ENCODE data around the gene LGR4.
A peak's percentile ranks its signal among the peaks of the same experiment; 100 is the strongest.

LGR4 gene

DNA sequence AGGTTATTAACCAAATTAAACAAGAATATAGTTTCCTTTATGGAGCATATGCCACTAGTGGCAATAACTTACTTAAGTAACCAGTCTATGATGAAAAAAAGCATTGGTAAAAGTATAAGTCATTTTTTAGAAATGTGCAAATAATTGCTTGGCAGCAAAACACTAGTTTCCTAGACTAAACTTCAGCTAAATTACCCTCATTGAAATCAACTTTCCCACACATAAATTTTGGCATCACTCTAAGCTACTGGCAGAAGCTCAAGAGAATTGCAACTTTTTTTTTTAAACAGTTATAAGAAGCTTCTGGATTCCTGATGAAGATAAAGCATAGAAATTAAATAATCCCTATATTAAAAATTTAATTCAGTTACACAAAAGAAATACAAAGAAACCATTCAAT, 122.1 kb downstream of the LGR4 start:
- H3K23ac ChIP-seq (ENCODE audit: low read length in 2 of 2), result no peak overlapping the region
- no peak overlapping the region for H3K4ac ChIP-seq (ENCODE audit: low read depth in 1 of 2, low read length in 2 of 2)
- no peak overlapping the region for H4K91ac ChIP-seq (ENCODE audit: low read length)
- no peak overlapping the region for H3K4me3 ChIP-seq (ENCODE audit: insufficient read depth in 1 of 2, low read depth in 1 of 2, low read length in 2 of 2)
- H3K4me1 ChIP-seq (ENCODE audit: control insufficient read depth, insufficient read depth, low read depth, low read length), result peaks cover 1% of the 10 kb centered on the region
- H3K36me3 ChIP-seq (ENCODE audit: control insufficient read depth in 1 of 2, insufficient read depth in 2 of 2, low read depth in 1 of 2, low read length in 2 of 2), result peaks cover 0 to 6% of the 10 kb centered on the region in 2 experiments
- no peak overlapping the region for H4K8ac ChIP-seq (ENCODE audit: low read length)
- H2BK12ac ChIP-seq (ENCODE audit: low read length in 2 of 2), result no peak overlapping the region
- H3K27ac ChIP-seq (ENCODE audit: low read length, poor library complexity, severe bottlenecking), result no peak overlapping the region
- H3K79me1 ChIP-seq (replicated peaks; ENCODE audit: low read length, poor library complexity, severe bottlenecking), result peaks cover 9% of the 10 kb centered on the region
- no peak overlapping the region for H3K14ac ChIP-seq (ENCODE audit: low read length in 2 of 2)
- no peak overlapping the region for H3K4me2 ChIP-seq (ENCODE audit: low read length, poor library complexity, severe bottlenecking)
- no peak overlapping the region for H3K18ac ChIP-seq (ENCODE audit: low read depth in 1 of 2, low read length in 2 of 2)
- no peaks in the 10 kb centered on the region for H3K27me3 ChIP-seq (ENCODE audit: control insufficient read depth in 1 of 2, insufficient read depth in 1 of 2, low read length in 2 of 2)
- H2AK5ac ChIP-seq (ENCODE audit: low read length, severe bottlenecking), result no peak overlapping the region
- H2AFZ ChIP-seq (ENCODE audit: low read depth, low read length), result no peak overlapping the region
- DNase-seq, result no peak
- no peak overlapping the region for H3K9ac ChIP-seq (ENCODE audit: low read length)
- H2BK15ac ChIP-seq (ENCODE audit: low read depth, poor library complexity, severe bottlenecking), result no peak overlapping the region
- H2BK5ac ChIP-seq (ENCODE audit: low read depth, low read length, poor library complexity, severe bottlenecking), result no peak overlapping the region
- H2BK120ac ChIP-seq (ENCODE audit: low read depth, low read length), result no peak overlapping the region
- H3K9me3 ChIP-seq (ENCODE audit: control insufficient read depth, low read length), result no peaks in the 10 kb centered on the region

DNA sequence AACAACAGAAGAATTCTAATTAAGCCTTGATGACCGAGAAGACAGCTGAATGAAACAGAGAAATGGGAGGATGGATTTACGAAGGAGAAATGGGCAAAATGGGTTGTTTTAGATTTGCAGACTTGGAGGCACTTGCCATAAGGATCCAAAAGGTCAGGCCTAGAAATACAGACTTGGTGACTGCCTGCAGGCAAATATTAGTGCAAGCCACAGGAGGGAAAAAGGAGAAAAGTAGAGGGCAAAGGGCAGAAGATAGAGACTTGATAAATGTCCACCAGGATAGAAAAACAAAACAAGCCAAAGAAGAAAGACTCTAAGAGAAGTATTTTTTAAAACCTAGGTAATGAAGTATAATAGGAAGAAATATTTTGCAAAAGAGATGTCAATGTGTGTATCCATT, 122.7 kb downstream of the LGR4 start:
- DNase-seq, result no peak
- Histone ChIP-seq H4K8ac (ENCODE audit: low read length) (no peak overlapping the region), H3K79me1 (replicated peaks; ENCODE audit: low read length, poor library complexity, severe bottlenecking) (peaks cover 9% of the 10 kb centered on the region), H2AK5ac (ENCODE audit: low read length, severe bottlenecking) (no peak overlapping the region), H3K9ac (ENCODE audit: low read length) (no peak overlapping the region), H3K23ac (ENCODE audit: low read length in 2 of 2) (no peak overlapping the region), H3K4me2 (ENCODE audit: low read length, poor library complexity, severe bottlenecking) (no peak overlapping the region), H3K18ac (ENCODE audit: low read depth in 1 of 2, low read length in 2 of 2) (no peak overlapping the region), H3K36me3 (ENCODE audit: control insufficient read depth in 1 of 2, insufficient read depth in 2 of 2, low read depth in 1 of 2, low read length in 2 of 2) (peaks cover 0 to 6% of the 10 kb centered on the region in 2 experiments), H3K4me3 (ENCODE audit: insufficient read depth in 1 of 2, low read depth in 1 of 2, low read length in 2 of 2) (no peak overlapping the region), H3K9me3 (ENCODE audit: control insufficient read depth, low read length) (no peaks in the 10 kb centered on the region), H4K91ac (ENCODE audit: low read length) (no peak overlapping the region), H2BK15ac (ENCODE audit: low read depth, poor library complexity, severe bottlenecking) (no peak overlapping the region), H3K4me1 (ENCODE audit: control insufficient read depth, insufficient read depth, low read depth, low read length) (peaks cover 1% of the 10 kb centered on the region), H3K4ac (ENCODE audit: low read depth in 1 of 2, low read length in 2 of 2) (no peak overlapping the region), H2BK12ac (ENCODE audit: low read length in 2 of 2) (no peak overlapping the region), H3K27me3 (ENCODE audit: control insufficient read depth in 1 of 2, insufficient read depth in 1 of 2, low read length in 2 of 2) (no peaks in the 10 kb centered on the region), H2BK120ac (ENCODE audit: low read depth, low read length) (no peak overlapping the region), H3K27ac (ENCODE audit: low read length, poor library complexity, severe bottlenecking) (no peak overlapping the region), H2BK5ac (ENCODE audit: low read depth, low read length, poor library complexity, severe bottlenecking) (no peak overlapping the region), H2AFZ (ENCODE audit: low read depth, low read length) (no peak overlapping the region), H3K14ac (ENCODE audit: low read length in 2 of 2) (no peak overlapping the region)
- 79% methylated on average over 2 of the region's 2 CpGs for WGBS

DNA sequence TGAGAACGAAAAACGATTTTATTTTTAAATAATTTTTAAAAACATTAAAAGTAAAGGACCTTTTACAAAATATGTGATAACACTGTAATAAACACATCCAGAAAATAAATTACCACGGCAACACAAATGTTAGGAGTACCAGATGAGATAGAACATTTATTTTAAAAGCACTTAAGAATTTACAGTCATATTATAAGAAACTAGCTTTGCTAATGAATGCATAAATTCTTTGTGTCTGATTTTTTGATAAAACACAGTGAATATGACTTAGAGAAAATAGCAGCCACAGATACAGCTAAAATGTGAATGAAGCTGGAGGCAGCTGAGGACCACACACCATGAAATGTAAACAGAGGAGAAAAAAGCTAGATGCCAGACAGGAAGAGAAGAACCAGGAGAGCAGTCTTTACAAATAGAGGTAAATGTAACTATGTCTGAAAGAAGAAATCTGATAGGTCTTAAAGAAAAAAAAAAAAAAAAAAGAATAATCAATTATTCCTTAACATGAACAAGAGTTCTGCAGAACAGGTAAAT, 124.2 kb downstream of the LGR4 start:
- Histone ChIP-seq H3K4me1 (ENCODE audit: control insufficient read depth, insufficient read depth, low read depth, low read length) (no peaks in the 10 kb centered on the region), H3K9me3 (ENCODE audit: control insufficient read depth, low read length) (no peaks in the 10 kb centered on the region), H2BK15ac (ENCODE audit: low read depth, poor library complexity, severe bottlenecking) (no peak overlapping the region), H4K8ac (ENCODE audit: low read length) (no peak overlapping the region), H3K18ac (ENCODE audit: low read depth in 1 of 2, low read length in 2 of 2) (no peak overlapping the region), H3K27ac (ENCODE audit: low read length, poor library complexity, severe bottlenecking) (no peak overlapping the region), H3K4ac (ENCODE audit: low read depth in 1 of 2, low read length in 2 of 2) (no peak overlapping the region), H3K9ac (ENCODE audit: low read length) (no peak overlapping the region), H3K27me3 (ENCODE audit: control insufficient read depth in 1 of 2, insufficient read depth in 1 of 2, low read length in 2 of 2) (no peaks in the 10 kb centered on the region), H3K14ac (ENCODE audit: low read length in 2 of 2) (no peak overlapping the region), H2AFZ (ENCODE audit: low read depth, low read length) (no peak overlapping the region), H3K79me1 (replicated peaks; ENCODE audit: low read length, poor library complexity, severe bottlenecking) (peaks cover 8% of the 10 kb centered on the region), H2AK5ac (ENCODE audit: low read length, severe bottlenecking) (no peak overlapping the region), H2BK120ac (ENCODE audit: low read depth, low read length) (no peak overlapping the region), H4K91ac (ENCODE audit: low read length) (no peak overlapping the region), H3K36me3 (ENCODE audit: control insufficient read depth in 1 of 2, insufficient read depth in 2 of 2, low read depth in 1 of 2, low read length in 2 of 2) (peaks cover 0 to 6% of the 10 kb centered on the region in 2 experiments), H2BK12ac (ENCODE audit: low read length in 2 of 2) (no peak overlapping the region), H3K23ac (ENCODE audit: low read length in 2 of 2) (no peak overlapping the region), H3K4me2 (ENCODE audit: low read length, poor library complexity, severe bottlenecking) (no peak overlapping the region), H2BK5ac (ENCODE audit: low read depth, low read length, poor library complexity, severe bottlenecking) (no peak overlapping the region), H3K4me3 (ENCODE audit: insufficient read depth in 1 of 2, low read depth in 1 of 2, low read length in 2 of 2) (no peak overlapping the region)
- WGBS, result no CpG with 5 or more reads among the region's 3 CpGs
- peak; percentile 35 for DNase-seq

- Histone ChIP-seq H3K14ac (ENCODE audit: low read length in 2 of 2) (no peak overlapping the region), H4K8ac (ENCODE audit: low read length) (no peak overlapping the region), H3K27ac (ENCODE audit: low read length, poor library complexity, severe bottlenecking) (no peak overlapping the region), H3K9me3 (ENCODE audit: control insufficient read depth, low read length) (no peaks in the 10 kb centered on the region), H3K23ac (ENCODE audit: low read length in 2 of 2) (no peak overlapping the region), H3K4me1 (ENCODE audit: control insufficient read depth, insufficient read depth, low read depth, low read length) (no peaks in the 10 kb centered on the region), H2BK5ac (ENCODE audit: low read depth, low read length, poor library complexity, severe bottlenecking) (no peak overlapping the region), H3K79me1 (replicated peaks; ENCODE audit: low read length, poor library complexity, severe bottlenecking) (peaks cover 6% of the 10 kb centered on the region), H2AFZ (ENCODE audit: low read depth, low read length) (no peak overlapping the region), H3K4ac (ENCODE audit: low read depth in 1 of 2, low read length in 2 of 2) (no peak overlapping the region), H4K91ac (ENCODE audit: low read length) (no peak overlapping the region), H2BK120ac (ENCODE audit: low read depth, low read length) (no peak overlapping the region), H2AK5ac (ENCODE audit: low read length, severe bottlenecking) (no peak overlapping the region), H3K4me2 (ENCODE audit: low read length, poor library complexity, severe bottlenecking) (no peak overlapping the region), H3K9ac (ENCODE audit: low read length) (no peak overlapping the region), H3K27me3 (ENCODE audit: control insufficient read depth in 1 of 2, insufficient read depth in 1 of 2, low read length in 2 of 2) (no peaks in the 10 kb centered on the region), H3K18ac (ENCODE audit: low read depth in 1 of 2, low read length in 2 of 2) (peak overlapping the region in 1 of 2 experiments; percentile 54), H2BK15ac (ENCODE audit: low read depth, poor library complexity, severe bottlenecking) (no peak overlapping the region), H3K36me3 (ENCODE audit: control insufficient read depth in 1 of 2, insufficient read depth in 2 of 2, low read depth in 1 of 2, low read length in 2 of 2) (peaks cover 0 to 6% of the 10 kb centered on the region in 2 experiments), H2BK12ac (ENCODE audit: low read length in 2 of 2) (no peak overlapping the region), H3K4me3 (ENCODE audit: insufficient read depth in 1 of 2, low read depth in 1 of 2, low read length in 2 of 2) (no peak overlapping the region)
- peak; percentile 36 for DNase-seq
- 16% methylated on average over 4 of the region's 5 CpGs for WGBS
Observed at GRCh38 chr11:27347359-27348339, 124.9 kb downstream of the LGR4 start.
